Activated CD8-positive, alpha-beta T cell treated with anti-CD3 and anti-CD28 coated beads, Interleukin-2, amount 10 ng/mL, durations not matched to agents 7 days and 5 days (primary cell): ENCODE results near the gene DACH2. TPM values are rescaled to one million over a fixed set of nuclear protein-coding genes. Genes with fewer than 3 reads are reported as not detected.

ENCODE experiments used
- ATAC-seq: fragments of 150-1000 bp; cut with Tn5 transposase; one replicate; pipeline ENCODE4 v1.10.0; 2021; ENCODE audit warnings: moderate library complexity
- CTCF ChIA-PET: fragments of 350-600 bp; sonication (Branson Sonifier 250); formaldehyde crosslinking; loops from one replicate; lab custom pipeline; 2021; ENCODE audit warnings: antibody characterized with exemption; lab: Charles Lee
- POLR2A ChIA-PET: fragments of 350-600 bp; sonication (Branson Sonifier 250); formaldehyde crosslinking; loops from one replicate; lab custom pipeline; 2021; ENCODE audit warnings: antibody characterized with exemption; lab: Charles Lee
- DNase-seq: peaks from one replicate; pipeline ENCODE4 v3.0.0-alpha.2; 2020
- H3K27ac Mint-ChIP-seq: one replicate; pipeline ENCODE4 v1.8.0; 2021; ENCODE audit warnings: mild to moderate bottlenecking, mixed read lengths
- H3K27me3 Mint-ChIP-seq: one replicate; pipeline ENCODE4 v1.8.0; 2021; ENCODE audit warnings: low read depth, mixed read lengths
- H3K36me3 Mint-ChIP-seq: one replicate; pipeline ENCODE4 v1.8.0; 2021; ENCODE audit warnings: low read depth, mixed read lengths
- H3K4me1 Mint-ChIP-seq: one replicate; pipeline ENCODE4 v1.8.0; 2021; ENCODE audit warnings: low read depth, mixed read lengths
- H3K4me3 Mint-ChIP-seq: one replicate; pipeline ENCODE4 v1.8.0; 2021; ENCODE audit warnings: mild to moderate bottlenecking, mixed read lengths
- H3K9me3 Mint-ChIP-seq: one replicate; pipeline ENCODE4 v1.8.0; 2022; ENCODE audit warnings: mixed read lengths; ENCODE audit not compliant: insufficient read depth
- total RNA-seq, 2 experiments: library from RNA; stranded (reverse); gene quantifications; one replicate each; pipeline ENCODE4 v1.2.3, GENCODE V29; 2021

DACH2 gene
- total RNA-seq, 2 experiments from 2014 or later: not detected

DNA sequence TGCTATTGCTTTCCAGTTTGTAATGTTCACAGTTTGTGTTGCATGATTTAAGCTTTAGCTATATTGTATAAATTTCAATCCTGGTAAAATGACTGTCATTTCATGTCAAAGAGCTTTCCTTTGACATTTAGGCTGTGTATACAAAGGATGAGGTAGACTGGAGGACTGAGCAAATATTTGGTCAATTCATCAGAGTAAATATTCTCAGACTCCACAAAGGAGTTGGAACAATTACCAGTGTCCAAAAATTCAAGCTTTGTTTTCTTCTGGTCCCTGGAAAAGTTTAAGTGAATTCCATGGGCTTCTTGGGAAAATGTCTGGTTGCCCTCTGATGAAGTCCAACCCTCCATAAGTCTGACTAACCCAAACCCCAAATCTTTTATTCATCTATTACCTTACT is 682.4 kb downstream of the DACH2 start:
- CTCF ChIA-PET: no interaction called here
- POLR2A ChIA-PET: no interaction called here
- ATAC-seq: no peak

DNA sequence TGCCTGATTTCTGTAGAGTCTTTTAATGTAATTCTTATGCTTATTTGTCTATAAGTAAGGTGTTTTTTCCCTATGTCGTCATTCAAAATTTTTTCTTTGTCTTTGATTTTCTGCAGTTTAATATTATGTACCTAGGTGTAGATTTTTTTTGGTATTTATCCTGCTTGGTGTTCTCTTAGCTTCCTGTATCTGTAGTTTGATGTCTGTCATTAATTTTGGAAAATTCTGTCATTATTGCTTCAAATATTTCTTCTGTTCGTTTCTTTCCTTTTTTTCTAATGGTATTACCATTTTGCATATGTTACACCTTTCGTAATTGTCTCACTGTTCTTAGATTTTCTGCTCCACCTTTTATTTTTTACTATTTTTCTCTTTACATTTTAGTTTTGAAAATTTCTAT is 696.9 kb downstream of the DACH2 start:
- H3K36me3 Mint-ChIP-seq: no peaks in the 10 kb centered on the region

More for the DNA sequence above, 682.4 kb downstream of the DACH2 start:
- no peak overlapping the region for H3K4me3 Mint-ChIP-seq
- no peaks in the 10 kb centered on the region for H3K4me1 Mint-ChIP-seq
- no peaks in the 10 kb centered on the region for H3K27me3 Mint-ChIP-seq
- H3K9me3 Mint-ChIP-seq: peaks cover 3% of the 10 kb centered on the region
- DNase-seq: no peak
- H3K27ac Mint-ChIP-seq: no peak overlapping the region
- H3K36me3 Mint-ChIP-seq: no peaks in the 10 kb centered on the region

More for the DNA sequence above, 696.9 kb downstream of the DACH2 start:
- H3K4me3 Mint-ChIP-seq: no peak overlapping the region
- POLR2A ChIA-PET: no interaction called here
- DNase-seq (no peak), ATAC-seq (no peak)
- no peaks in the 10 kb centered on the region for H3K27me3 Mint-ChIP-seq
- no peaks in the 10 kb centered on the region for H3K4me1 Mint-ChIP-seq
- CTCF ChIA-PET: no interaction called here
- H3K27ac Mint-ChIP-seq: no peak overlapping the region
- peaks cover under 1% of the 10 kb centered on the region for H3K9me3 Mint-ChIP-seq

Other genes with a start within 250 kb of the DACH2 start
- 10 to 100 TPM; 13.2 to 17.9 TPM for gene CHM, start 100.9 kb upstream of the DACH2 start, total RNA-seq